ENCODE results near the gene CD44.

The CD44 gene

DNA sequence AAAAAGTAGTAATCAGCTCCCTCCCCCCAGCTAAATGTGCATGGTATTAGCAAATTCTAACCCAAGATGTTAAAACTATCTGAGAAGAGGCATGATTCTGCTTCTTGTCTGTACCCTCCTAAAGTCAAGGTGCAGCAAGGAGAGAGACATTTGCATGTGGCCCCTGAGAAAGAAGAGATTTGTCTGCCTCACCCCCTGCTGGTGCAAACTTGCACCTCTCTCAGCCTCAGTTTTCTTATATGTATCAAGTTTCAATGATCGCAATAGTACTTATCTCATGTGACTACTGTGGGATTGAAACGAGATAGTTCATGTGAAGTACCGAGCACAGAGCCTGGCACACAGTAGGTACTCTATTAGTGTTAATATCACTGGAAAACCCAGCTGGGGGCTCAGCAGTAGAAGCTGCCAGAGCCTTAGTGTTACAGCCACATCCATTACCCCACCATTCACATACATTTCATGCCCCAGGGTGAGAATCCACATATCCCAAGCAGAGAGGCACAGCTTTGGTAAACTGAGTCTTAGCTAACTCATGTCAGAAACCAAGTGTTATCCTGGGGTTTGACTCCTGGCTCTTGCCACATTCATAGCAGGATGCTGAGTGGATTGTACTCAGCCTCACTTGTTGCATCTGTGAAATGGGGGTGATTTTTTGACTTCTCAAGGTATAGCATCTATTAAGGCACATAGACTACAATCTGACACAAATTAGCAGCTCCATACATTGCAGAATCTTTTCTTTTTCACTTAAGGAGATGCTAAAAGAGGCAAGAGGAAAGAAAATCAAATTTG is 24.9 kb downstream of the CD44 start:
- peaks cover 9 to 18% of the 10 kb centered on the region in 2 donors for H3K36me3 Mint-ChIP-seq
- peak overlapping the region in 1 of 2 donors; percentile 33 for H3K4me3 Mint-ChIP-seq
- ATAC-seq (replicated peaks) (no peak), DNase-seq (no peak)
- H3K27ac Mint-ChIP-seq = peak overlapping the region; percentile 81
- no peaks in the 10 kb centered on the region for H3K27me3 Mint-ChIP-seq
- no peaks in the 10 kb centered on the region for H3K9me3 Mint-ChIP-seq
- peaks cover 79 to 100% of the 10 kb centered on the region in 2 donors for H3K4me1 Mint-ChIP-seq

DNA sequence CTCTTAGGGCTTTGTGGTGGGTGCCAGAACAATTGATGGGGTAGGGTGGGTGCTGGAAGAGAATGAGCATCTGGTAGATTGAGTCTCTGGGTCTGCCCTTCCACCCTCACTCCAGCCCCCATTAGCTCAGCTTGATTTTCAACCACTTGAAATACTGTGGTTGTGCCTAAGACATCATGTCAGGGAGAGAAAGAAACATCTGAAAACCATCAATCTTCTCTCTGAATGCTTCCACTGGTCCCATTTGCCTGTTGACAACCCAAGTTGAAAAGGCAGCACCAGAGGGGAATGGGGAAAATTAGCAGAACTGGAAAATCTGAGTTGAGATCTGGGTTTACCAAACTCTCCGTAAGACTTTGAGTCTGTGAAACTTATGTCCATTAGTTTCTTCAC is 26.1 kb downstream of the CD44 start:
- H3K4me1 Mint-ChIP-seq = peaks cover 80 to 100% of the 10 kb centered on the region in 2 donors
- H3K9me3 Mint-ChIP-seq = no peaks in the 10 kb centered on the region
- peak overlapping the region; percentile 97 for H3K27ac Mint-ChIP-seq
- H3K36me3 Mint-ChIP-seq = peaks cover 13 to 21% of the 10 kb centered on the region in 2 donors
- no peaks in the 10 kb centered on the region for H3K27me3 Mint-ChIP-seq
- H3K4me3 Mint-ChIP-seq = peak overlapping the region in 1 of 2 donors; percentile 59
- ATAC-seq (replicated peaks) = no peak
- DNase-seq = no peak

DNA sequence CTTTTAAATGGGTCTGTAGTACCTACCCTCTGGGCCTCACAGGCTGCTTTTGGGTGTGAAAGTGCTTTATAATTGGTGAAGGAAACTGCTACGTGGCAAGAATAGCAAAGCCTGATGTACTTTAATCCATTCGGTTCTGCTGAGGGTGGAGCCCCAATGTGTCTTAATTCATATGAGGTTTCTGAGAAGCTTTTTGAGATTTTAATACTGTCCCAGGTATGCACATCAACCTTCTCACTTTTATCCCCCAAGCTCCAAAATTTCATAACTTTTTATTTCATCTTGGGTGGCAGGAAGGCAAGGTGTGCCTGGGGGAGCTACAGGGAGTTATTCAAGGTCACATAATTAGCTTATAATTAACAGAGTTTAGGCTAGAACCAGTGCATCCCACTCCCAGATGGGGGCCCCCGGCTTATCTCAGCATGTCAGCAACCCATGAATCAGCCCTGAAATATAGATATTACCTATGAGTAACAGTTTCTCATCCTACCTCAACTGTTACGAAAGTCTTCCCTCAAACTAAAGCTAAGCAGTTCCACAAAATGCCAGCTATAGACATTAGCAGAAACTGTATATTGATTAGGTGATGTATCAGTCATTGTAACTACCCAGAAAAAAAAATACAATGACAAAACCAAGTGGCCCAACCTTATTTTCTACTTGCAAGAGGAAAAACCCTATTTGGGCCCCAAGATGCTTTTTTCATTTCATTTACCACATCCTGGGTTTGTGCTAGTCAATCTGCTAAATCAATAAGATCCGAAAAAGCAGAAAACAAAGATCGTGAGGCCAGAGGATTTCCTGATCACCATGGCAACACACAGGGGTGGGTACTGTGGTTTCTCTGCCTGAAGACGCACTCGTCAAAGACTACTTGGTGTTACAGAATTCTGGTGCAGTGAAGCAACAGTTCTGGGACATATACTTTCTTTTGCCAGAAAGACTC is 26.7 kb downstream of the CD44 start:
- H3K4me3 Mint-ChIP-seq = peak overlapping the region; percentile 59 to 68
- H3K4me1 Mint-ChIP-seq = peaks cover 76 to 100% of the 10 kb centered on the region in 2 donors
- H3K27me3 Mint-ChIP-seq = no peaks in the 10 kb centered on the region
- no peaks in the 10 kb centered on the region for H3K9me3 Mint-ChIP-seq
- peak overlapping the region; percentile 97 for H3K27ac Mint-ChIP-seq
- peaks cover 10 to 15% of the 10 kb centered on the region in 2 donors for H3K36me3 Mint-ChIP-seq
- ATAC-seq (replicated peaks) (peak; percentile 84 to 90), DNase-seq (peak; percentile 81)

DNA sequence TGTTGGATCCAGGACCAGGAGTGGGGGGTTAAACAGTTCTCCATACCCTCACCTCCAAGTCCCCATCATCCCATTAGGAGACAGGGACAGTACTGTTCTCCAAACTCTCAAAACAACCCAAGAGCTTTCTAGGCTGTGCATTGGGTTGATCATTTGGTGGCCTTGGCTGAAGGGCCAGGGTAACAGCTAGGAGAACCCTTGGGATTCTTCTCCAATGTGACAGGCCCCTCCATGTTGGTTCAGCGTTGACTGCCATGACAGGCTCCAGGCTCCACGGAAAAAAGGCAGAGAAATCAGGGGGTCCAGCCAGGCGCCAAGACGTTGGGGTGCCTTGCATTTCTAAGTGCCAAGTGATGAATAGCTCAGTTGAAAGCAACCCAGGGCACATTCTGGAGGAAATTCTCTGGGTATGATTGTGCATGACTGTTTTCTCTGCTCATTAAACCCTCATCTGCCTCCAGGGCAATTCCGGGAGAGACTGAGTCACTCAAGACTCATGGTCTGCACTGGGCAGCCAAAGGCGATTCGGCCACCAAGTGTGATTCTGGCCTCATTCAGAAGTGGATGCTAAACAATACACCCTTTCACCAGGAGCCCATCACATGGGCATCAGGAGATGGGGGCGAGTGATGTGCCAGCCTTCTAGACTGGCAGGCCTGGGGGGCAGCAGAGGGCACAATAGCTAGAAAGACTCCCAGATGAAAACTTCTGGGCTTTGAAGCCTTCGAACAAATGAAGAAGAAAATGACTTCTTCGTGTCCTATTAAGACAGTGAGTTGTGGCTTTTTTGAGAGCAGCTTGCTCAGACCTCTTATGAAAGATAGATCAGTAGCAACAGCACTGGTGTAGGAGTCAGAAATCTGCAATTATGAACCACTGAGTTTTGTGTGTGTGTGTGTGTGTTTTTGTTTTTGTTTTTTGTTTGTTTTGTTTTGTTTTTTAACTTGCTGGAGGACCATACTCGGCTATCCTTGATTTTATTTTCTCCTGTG is 27.7 kb downstream of the CD44 start:
- H3K36me3 Mint-ChIP-seq = peaks cover 8 to 19% of the 10 kb centered on the region in 2 donors
- peak overlapping the region; percentile 59 to 68 for H3K4me3 Mint-ChIP-seq
- peak; percentile 5 to 8 for ATAC-seq (replicated peaks)
- no peaks in the 10 kb centered on the region for H3K9me3 Mint-ChIP-seq
- H3K4me1 Mint-ChIP-seq = peaks cover 70 to 100% of the 10 kb centered on the region in 2 donors
- peak overlapping the region; percentile 97 for H3K27ac Mint-ChIP-seq
- DNase-seq = no peak
- no peaks in the 10 kb centered on the region for H3K27me3 Mint-ChIP-seq

DNA sequence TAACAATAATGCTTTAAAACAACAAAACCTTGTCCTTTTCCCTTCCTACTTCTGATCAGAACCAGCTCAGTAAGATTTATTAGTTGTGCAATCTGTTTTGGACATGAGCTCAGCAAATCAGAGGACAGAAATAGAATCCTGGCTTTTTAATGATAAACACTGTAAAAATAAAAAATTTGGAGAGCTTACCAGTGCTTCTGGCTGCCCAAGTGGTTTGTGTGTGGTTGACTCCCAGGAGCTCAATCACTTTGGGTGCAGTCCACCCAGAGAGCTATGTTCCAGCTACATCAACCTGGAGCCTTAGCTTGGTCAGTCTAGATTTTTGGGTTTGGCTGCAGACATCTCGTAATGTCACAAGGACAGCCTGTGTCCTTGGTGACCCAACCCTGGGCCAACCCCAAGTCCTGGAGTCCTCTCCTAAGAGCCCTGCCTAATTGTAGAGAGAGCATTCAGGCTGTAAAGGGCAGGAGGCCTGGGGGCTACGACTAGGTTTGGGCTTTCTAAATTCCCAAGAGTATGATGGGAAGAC is 28.5 kb downstream of the CD44 start:
- H3K9me3 Mint-ChIP-seq = no peaks in the 10 kb centered on the region
- H3K4me1 Mint-ChIP-seq = peaks cover 70 to 100% of the 10 kb centered on the region in 2 donors
- H3K36me3 Mint-ChIP-seq = peaks cover 11 to 26% of the 10 kb centered on the region in 2 donors
- DNase-seq (no peak), ATAC-seq (replicated peaks) (no peak)
- H3K4me3 Mint-ChIP-seq = peak overlapping the region; percentile 31 to 52
- no peaks in the 10 kb centered on the region for H3K27me3 Mint-ChIP-seq
- H3K27ac Mint-ChIP-seq = peak overlapping the region; percentile 97

DNA sequence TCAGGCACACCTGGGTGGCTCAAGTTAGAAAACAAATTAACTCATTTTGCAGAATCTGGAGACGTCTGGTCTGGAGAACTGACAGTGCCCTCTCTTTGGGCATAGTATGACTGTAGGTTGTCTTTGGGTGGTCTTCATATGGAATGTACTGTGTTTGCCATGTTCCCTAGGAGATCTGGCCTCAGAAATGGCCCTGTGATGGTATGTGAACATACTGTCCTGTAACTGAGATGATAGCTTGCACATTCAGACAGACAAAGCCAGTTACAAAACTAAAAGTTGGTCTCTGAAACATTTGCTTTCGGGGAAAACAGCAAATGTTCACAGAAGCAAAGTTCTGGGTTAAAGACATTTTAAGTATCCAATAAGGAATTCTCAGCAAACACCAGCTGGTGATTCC is 29.7 kb downstream of the CD44 start:
- Mint-ChIP-seq H3K9me3 (no peaks in the 10 kb centered on the region), H3K36me3 (peaks cover 13 to 29% of the 10 kb centered on the region in 2 donors), H3K27ac (peak overlapping the region; percentile 81), H3K4me3 (no peak overlapping the region), H3K4me1 (peaks cover 67 to 100% of the 10 kb centered on the region in 2 donors), H3K27me3 (no peaks in the 10 kb centered on the region)
- DNase-seq (no peak), ATAC-seq (replicated peaks) (no peak)

DNA sequence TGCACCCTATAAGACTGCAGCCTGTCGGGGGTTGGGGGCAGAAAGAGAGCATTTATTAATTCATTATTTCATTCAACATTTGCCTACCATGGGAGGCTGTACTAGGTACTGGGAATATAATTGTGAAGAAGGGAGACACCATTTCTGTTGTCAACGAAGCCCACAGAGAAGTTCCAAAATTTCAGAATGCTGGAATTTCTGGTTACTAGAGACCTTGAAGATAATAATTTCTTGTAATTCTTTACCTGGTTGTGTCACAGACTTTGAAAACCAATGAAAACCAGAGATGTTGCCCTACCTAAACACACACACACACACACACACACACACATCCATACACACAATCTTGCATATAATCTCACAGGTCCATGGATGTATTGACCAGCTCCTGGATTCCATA is 30.1 kb downstream of the CD44 start:
- peaks cover 64 to 100% of the 10 kb centered on the region in 2 donors for H3K4me1 Mint-ChIP-seq
- H3K27me3 Mint-ChIP-seq = no peaks in the 10 kb centered on the region
- H3K4me3 Mint-ChIP-seq = no peak overlapping the region
- no peak for DNase-seq
- ATAC-seq (replicated peaks) = no peak
- peak overlapping the region; percentile 81 for H3K27ac Mint-ChIP-seq
- H3K9me3 Mint-ChIP-seq = no peaks in the 10 kb centered on the region
- peaks cover 13 to 29% of the 10 kb centered on the region in 2 donors for H3K36me3 Mint-ChIP-seq

DNA sequence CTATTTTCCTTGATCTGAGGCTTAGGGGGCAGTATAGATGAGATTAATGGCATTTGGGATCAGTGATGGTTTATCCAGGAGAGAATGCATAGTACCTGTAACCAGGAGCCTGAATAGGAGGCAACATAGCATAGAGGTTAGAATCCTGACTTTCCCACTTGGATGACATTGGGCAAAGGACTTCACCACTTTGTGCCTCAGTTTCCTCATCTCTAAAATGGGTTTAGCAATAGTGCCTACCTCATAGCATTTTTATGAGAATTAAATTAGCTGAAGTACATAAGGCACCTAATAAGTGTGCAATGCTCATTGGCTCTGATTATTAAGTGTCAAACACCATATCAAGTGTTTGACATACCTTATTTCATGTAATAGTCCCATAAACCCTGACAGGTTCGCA is 30.8 kb downstream of the CD44 start:
- peaks cover 67 to 100% of the 10 kb centered on the region in 2 donors for H3K4me1 Mint-ChIP-seq
- DNase-seq = no peak
- peak overlapping the region; percentile 57 for H3K27ac Mint-ChIP-seq
- H3K27me3 Mint-ChIP-seq = no peaks in the 10 kb centered on the region
- no peaks in the 10 kb centered on the region for H3K9me3 Mint-ChIP-seq
- H3K36me3 Mint-ChIP-seq = peaks cover 13 to 31% of the 10 kb centered on the region in 2 donors
- H3K4me3 Mint-ChIP-seq = no peak overlapping the region
- ATAC-seq (replicated peaks) = no peak

DNA sequence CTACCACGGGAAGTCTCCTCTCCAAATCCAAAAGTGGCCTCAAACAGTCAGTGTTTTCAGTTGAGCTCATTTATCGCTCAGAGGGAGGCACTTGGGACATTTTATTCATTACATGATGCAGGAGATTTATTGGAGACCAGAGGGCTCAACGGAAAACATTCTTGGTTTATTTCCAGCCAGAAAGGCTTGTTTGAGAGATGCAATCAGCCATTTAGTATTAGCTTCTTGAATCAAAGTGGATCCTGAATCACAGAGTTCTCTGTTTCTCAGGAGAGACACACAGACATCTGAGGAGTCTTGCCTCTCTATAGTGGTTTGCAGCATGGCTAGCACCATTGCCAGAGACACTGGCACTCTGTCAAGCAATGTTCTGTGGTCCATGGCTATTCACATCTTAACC is 31.5 kb downstream of the CD44 start:
- Mint-ChIP-seq H3K27me3 (no peaks in the 10 kb centered on the region), H3K4me3 (no peak overlapping the region), H3K9me3 (no peaks in the 10 kb centered on the region), H3K27ac (no peak overlapping the region), H3K36me3 (peaks cover 16 to 36% of the 10 kb centered on the region in 2 donors), H3K4me1 (peaks cover 65 to 100% of the 10 kb centered on the region in 2 donors)
- DNase-seq (no peak), ATAC-seq (replicated peaks) (no peak)

DNA sequence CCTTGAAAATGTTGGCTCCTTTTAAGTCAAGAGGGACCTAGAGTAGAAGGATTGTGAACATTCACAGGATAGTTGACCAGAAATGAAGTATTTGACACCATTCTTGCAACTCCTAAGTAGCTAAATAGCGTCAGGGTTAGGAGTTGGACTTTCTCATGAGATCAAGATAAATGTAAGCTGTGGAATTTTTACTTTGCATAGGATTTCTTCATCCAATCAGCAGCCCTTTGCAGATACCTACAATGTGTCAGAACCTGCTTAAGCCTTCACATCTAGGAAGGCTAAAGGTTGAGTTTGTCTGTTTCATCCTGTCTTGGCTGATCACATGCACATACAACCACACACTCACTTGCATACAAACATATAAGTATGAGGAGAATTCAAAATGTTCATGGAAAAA is 32.3 kb downstream of the CD44 start:
- no peak for ATAC-seq (replicated peaks)
- H3K4me3 Mint-ChIP-seq = no peak overlapping the region
- no peak for DNase-seq
- H3K4me1 Mint-ChIP-seq = peaks cover 58 to 94% of the 10 kb centered on the region in 2 donors
- H3K27me3 Mint-ChIP-seq = no peaks in the 10 kb centered on the region
- no peaks in the 10 kb centered on the region for H3K9me3 Mint-ChIP-seq
- H3K27ac Mint-ChIP-seq = peak overlapping the region; percentile 62
- H3K36me3 Mint-ChIP-seq = peaks cover 16 to 37% of the 10 kb centered on the region in 2 donors

DNA sequence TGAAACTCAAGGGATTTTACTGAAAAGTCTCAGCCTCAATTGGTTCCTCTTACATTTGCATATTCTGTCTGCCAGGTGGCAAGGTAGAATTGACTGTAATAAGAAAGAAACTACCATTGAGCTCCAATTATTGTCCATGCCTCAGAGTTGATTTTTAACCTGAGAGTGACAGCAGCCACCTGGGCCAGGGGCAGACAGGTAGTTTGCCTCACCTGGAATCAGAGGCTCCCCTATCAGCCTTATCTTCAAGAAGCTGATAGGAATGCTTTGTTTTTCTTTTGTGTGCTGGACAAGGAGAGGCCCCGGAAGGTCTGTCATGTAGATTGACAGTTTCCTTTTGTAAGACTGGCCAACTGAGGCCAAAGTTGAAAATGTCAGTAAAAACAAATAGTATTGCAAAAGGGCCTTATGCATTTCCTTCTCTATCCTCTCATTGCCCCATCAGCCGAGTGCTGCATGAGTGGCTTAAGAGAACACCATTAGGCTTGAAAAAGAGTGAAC is 34.1 kb downstream of the CD44 start:
- Mint-ChIP-seq H3K9me3 (no peaks in the 10 kb centered on the region), H3K36me3 (peaks cover 17 to 38% of the 10 kb centered on the region in 2 donors), H3K4me1 (peaks cover 45 to 78% of the 10 kb centered on the region in 2 donors), H3K27me3 (no peaks in the 10 kb centered on the region), H3K27ac (peak overlapping the region; percentile 81), H3K4me3 (peak overlapping the region; percentile 59 to 69)
- ATAC-seq (replicated peaks) = peak; percentile 80
- DNase-seq = no peak

DNA sequence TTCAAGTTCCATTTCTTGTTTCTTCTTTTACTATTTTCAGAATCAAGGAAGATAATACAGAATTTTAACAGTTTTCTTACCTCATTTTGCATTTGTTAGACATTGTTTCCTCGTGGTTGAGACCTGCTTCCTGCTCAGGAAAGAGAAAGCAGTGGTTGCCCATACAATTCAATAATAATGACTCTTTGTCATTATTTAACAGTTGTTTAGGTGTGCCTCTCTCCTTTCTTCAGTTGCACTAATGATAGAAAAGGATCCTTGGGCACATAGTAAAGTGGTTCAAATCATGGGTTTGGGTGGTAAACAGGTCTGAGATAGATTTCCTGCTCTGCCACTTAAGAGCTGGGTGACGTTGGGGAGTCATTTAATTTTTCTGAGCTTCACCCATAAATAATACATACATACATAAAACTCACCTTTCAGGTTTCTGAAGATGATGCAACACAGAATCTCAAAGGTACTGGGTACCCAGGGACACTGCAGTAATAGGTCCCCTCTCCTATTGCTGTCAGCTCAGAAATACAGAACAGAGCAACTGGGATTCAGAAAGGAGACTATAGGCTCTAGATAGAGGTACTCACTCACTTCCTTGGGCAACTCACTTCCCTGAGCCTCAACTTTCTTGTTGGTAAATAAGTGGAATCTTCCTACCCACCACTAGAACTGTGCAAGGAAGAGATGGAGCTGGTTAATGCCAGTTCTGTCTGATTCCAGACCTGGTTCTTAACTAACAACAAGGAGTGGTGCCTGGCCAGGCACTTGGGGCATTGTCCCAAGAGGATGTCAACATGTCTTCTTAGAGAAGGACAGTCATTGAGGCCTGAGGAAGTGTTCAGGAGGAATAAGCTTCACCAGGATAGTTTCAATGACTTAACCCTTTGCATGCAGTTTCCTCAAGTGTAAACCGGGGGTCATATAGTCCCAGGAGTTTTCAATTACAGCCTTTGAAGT is 34.9 kb downstream of the CD44 start:
- ATAC-seq (replicated peaks) = no peak
- Mint-ChIP-seq H3K4me3 (peak overlapping the region in 1 of 2 donors; percentile 22), H3K27me3 (no peaks in the 10 kb centered on the region), H3K36me3 (peaks cover 18 to 42% of the 10 kb centered on the region in 2 donors), H3K9me3 (no peaks in the 10 kb centered on the region), H3K4me1 (peaks cover 39 to 78% of the 10 kb centered on the region in 2 donors), H3K27ac (peak overlapping the region; percentile 25)
- DNase-seq = no peak

All from stimulated activated naive B cell treated with anti-CD40 and anti-IgM and Interleukin-4, amounts not matched to agents 10 μg/mL and 1 μg/mL and 100 μg/mL, for 72 hours (primary cell).